ENCODE data around the gene LRRC70. TPM values are rescaled to one million over a fixed set of nuclear protein-coding genes. Genes with fewer than 3 reads are reported as not detected.

The LRRC70 gene
- total and polyA plus RNA-seq, 2 donors from 2014 or later: 3.6 to 4.9 TPM

DNA sequence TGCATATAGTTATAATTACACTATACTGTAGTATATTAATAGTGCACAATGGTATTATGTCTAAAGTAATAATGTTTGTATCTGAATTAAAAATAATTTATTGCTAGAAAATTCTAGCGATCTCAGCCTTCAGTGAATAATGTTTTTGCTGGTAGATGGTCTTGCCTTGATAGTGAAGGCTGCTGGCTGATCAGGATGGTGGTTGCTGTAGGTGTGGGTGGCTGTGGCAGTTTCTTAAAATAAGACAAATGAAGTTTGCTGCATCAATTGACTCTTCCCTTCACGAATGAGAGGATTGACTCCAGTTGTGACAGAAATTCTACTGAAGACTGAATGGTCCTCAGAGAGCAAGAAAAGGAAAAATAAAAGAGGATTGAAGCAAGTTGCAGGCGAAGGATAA lies 19.7 kb upstream of the LRRC70 start:
- Histone ChIP-seq H3K9ac (ENCODE audit: low read length in 3 of 3) (no peak overlapping the region), H3K27ac (ENCODE audit: low read depth in 2 of 2, low read length in 2 of 2) (no peak overlapping the region), H3K4me1 (ENCODE audit: control insufficient read depth in 2 of 3, insufficient read depth in 2 of 3, low read depth in 1 of 3, low read length in 3 of 3) (no peaks in the 10 kb centered on the region), H3K36me3 (ENCODE audit: control insufficient read depth in 2 of 3, insufficient read depth in 3 of 3, low read length in 3 of 3) (no peaks in the 10 kb centered on the region), H3K9me3 (ENCODE audit: control insufficient read depth in 2 of 3, insufficient read depth in 1 of 3, low read length in 3 of 3) (no peaks in the 10 kb centered on the region), H3K27me3 (ENCODE audit: control insufficient read depth, insufficient read depth, low read length) (no peaks in the 10 kb centered on the region), H3K4me3 (ENCODE audit: low read length in 3 of 3) (no peak overlapping the region)
- no peak for DNase-seq
- TF ChIP-seq, protein P1, sequence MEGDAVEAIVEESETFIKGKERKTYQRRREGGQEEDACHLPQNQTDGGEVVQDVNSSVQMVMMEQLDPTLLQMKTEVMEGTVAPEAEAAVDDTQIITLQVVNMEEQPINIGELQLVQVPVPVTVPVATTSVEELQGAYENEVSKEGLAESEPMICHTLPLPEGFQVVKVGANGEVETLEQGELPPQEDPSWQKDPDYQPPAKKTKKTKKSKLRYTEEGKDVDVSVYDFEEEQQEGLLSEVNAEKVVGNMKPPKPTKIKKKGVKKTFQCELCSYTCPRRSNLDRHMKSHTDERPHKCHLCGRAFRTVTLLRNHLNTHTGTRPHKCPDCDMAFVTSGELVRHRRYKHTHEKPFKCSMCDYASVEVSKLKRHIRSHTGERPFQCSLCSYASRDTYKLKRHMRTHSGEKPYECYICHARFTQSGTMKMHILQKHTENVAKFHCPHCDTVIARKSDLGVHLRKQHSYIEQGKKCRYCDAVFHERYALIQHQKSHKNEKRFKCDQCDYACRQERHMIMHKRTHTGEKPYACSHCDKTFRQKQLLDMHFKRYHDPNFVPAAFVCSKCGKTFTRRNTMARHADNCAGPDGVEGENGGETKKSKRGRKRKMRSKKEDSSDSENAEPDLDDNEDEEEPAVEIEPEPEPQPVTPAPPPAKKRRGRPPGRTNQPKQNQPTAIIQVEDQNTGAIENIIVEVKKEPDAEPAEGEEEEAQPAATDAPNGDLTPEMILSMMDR (IDR thresholded peaks at IDR 0.05; ENCODE audit: borderline replicate concordance, extremely low read depth, insufficient read depth): no peak
- intact Hi-C loops (cut with DNase I): no loop called here
- no peak for FAIRE-seq

DNA sequence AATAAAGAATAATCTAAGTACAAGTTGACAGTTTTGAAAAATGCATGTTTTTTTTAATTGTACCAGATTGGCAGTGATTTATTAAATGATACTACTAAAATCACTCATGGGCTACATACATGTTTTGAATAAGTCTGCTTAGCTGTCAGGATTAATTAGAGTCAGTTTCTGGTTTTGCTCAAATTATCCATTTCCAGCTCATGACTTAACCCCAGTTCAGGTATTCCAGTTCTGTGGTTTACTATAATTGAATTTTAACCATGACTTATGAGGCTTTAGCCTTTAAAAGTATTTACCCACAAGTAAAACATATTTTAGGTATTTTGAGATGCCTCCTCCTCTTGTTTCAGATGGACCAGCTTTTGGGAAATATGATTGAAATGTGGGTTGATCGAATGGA lies 17.8 kb upstream of the LRRC70 start:
- Histone ChIP-seq H3K9ac (ENCODE audit: low read length in 3 of 3) (no peak overlapping the region), H3K36me3 (ENCODE audit: control insufficient read depth in 2 of 3, insufficient read depth in 3 of 3, low read length in 3 of 3) (no peaks in the 10 kb centered on the region), H3K4me1 (ENCODE audit: control insufficient read depth in 2 of 3, insufficient read depth in 2 of 3, low read depth in 1 of 3, low read length in 3 of 3) (no peaks in the 10 kb centered on the region), H3K27ac (ENCODE audit: low read depth in 2 of 2, low read length in 2 of 2) (no peak overlapping the region), H3K27me3 (ENCODE audit: control insufficient read depth, insufficient read depth, low read length) (no peaks in the 10 kb centered on the region), H3K9me3 (ENCODE audit: control insufficient read depth in 2 of 3, insufficient read depth in 1 of 3, low read length in 3 of 3) (no peaks in the 10 kb centered on the region), H3K4me3 (ENCODE audit: low read length in 3 of 3) (no peak overlapping the region)
- intact Hi-C loops (cut with DNase I): no loop called here
- no peak for DNase-seq
- no peak for FAIRE-seq
- TF ChIP-seq, protein P1 (IDR thresholded peaks at IDR 0.05; ENCODE audit: borderline replicate concordance, extremely low read depth, insufficient read depth): no peak

DNA sequence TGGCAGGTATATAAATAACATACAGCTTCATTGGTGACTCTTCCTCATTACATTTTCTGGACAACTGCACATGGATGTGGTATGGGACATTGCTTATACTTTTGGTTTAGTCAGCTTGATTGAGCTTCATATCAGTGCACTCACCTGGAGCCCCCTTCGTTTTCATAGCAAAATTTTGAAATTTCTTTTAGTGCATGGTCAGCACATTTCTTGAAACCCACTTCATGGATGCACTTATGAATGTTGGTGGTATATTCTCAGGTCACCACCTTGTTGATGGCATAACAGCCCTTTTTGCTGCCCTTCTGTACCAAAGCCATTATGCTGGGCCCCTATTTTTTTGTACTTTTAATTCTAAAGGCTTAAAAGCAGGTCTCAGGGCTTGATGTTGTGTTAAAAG lies 16.7 kb upstream of the LRRC70 start:
- Histone ChIP-seq H3K9me3 (ENCODE audit: control insufficient read depth in 2 of 3, insufficient read depth in 1 of 3, low read length in 3 of 3) (no peaks in the 10 kb centered on the region), H3K4me1 (ENCODE audit: control insufficient read depth in 2 of 3, insufficient read depth in 2 of 3, low read depth in 1 of 3, low read length in 3 of 3) (no peaks in the 10 kb centered on the region), H3K27me3 (ENCODE audit: control insufficient read depth, insufficient read depth, low read length) (no peaks in the 10 kb centered on the region), H3K27ac (ENCODE audit: low read depth in 2 of 2, low read length in 2 of 2) (no peak overlapping the region), H3K36me3 (ENCODE audit: control insufficient read depth in 2 of 3, insufficient read depth in 3 of 3, low read length in 3 of 3) (no peaks in the 10 kb centered on the region), H3K4me3 (ENCODE audit: low read length in 3 of 3) (no peak overlapping the region), H3K9ac (ENCODE audit: low read length in 3 of 3) (no peak overlapping the region)
- DNase-seq (no peak), FAIRE-seq (no peak)
- intact Hi-C loops (cut with DNase I): no loop called here
- TF ChIP-seq, protein P1 (IDR thresholded peaks at IDR 0.05; ENCODE audit: borderline replicate concordance, extremely low read depth, insufficient read depth): no peak

DNA sequence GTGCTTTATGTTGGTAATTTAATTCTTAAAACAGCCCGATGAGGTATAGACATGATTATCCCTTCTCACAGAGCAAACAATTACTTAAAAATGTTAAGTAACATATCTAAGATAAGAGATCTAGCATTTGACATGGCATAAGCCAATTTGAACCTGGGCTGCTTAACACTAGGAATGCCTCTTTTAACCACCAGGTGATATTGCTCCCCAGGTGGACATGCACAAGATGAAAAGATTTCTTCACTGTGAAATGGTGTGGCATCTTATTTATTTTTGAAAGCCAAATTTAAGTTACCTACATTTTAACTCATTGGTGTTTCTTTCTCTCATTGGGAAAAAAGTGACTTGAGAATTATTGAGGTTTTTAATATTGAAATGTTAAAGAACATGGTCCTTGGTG lies 15.8 kb upstream of the LRRC70 start:
- Histone ChIP-seq H3K9ac (ENCODE audit: low read length in 3 of 3) (no peak overlapping the region), H3K4me1 (ENCODE audit: control insufficient read depth in 2 of 3, insufficient read depth in 2 of 3, low read depth in 1 of 3, low read length in 3 of 3) (no peaks in the 10 kb centered on the region), H3K27me3 (ENCODE audit: control insufficient read depth, insufficient read depth, low read length) (no peaks in the 10 kb centered on the region), H3K9me3 (ENCODE audit: control insufficient read depth in 2 of 3, insufficient read depth in 1 of 3, low read length in 3 of 3) (no peaks in the 10 kb centered on the region), H3K36me3 (ENCODE audit: control insufficient read depth in 2 of 3, insufficient read depth in 3 of 3, low read length in 3 of 3) (no peaks in the 10 kb centered on the region), H3K4me3 (ENCODE audit: low read length in 3 of 3) (no peak overlapping the region), H3K27ac (ENCODE audit: low read depth in 2 of 2, low read length in 2 of 2) (no peak overlapping the region)
- FAIRE-seq (no peak), DNase-seq (no peak)
- intact Hi-C loops (cut with DNase I): no loop called here
- TF ChIP-seq, protein P1 (IDR thresholded peaks at IDR 0.05; ENCODE audit: borderline replicate concordance, extremely low read depth, insufficient read depth): no peak
